ENCODE results near the gene NCAN. TPM values are rescaled to one million over a fixed set of nuclear protein-coding genes. Genes with fewer than 3 reads are reported as not detected.

The NCAN gene
- total RNA-seq, 1 experiment from 2014 or later = 3.0 TPM

- H3K27me3 Mint-ChIP-seq (ENCODE audit: low read depth) = peaks cover 29% of the 10 kb centered on the region
- ATAC-seq = no peak
- H3K4me1 Mint-ChIP-seq = no peaks in the 10 kb centered on the region
- ChIA-PET POLR2A (no interaction called here), CTCF (interaction anchor here (1.0 to 1.5 kb wide), 2 partner anchors 15 to 102 kb away, joined by 4 read pairs; no protein-coding TSS in a partner anchor)
- DNase-seq (ENCODE audit: low spot score) = no peak
- peaks cover 9% of the 10 kb centered on the region for H3K9me3 Mint-ChIP-seq
- H3K27ac Mint-ChIP-seq = no peak overlapping the region
- peaks cover 4% of the 10 kb centered on the region for H3K36me3 Mint-ChIP-seq
- no peak overlapping the region for H3K4me3 Mint-ChIP-seq
- no peak for TF ChIP-seq FOXK1 (CRISPR knock-in tag; IDR thresholded peaks at IDR 0.05)
- TF ChIP-seq NR1H2 (CRISPR knock-in tag; IDR thresholded peaks at IDR 0.05) = no peak
- no peak for TF ChIP-seq AFF4 (CRISPR knock-in tag; IDR thresholded peaks at IDR 0.05; ENCODE audit: borderline replicate concordance)
- TF ChIP-seq ZNF263 (CRISPR knock-in tag; IDR thresholded peaks at IDR 0.05; ENCODE audit: low read depth) = no peak
- TF ChIP-seq CREM (CRISPR knock-in tag; IDR thresholded peaks at IDR 0.05) = no peak
- no peak for TF ChIP-seq NFATC4 (CRISPR knock-in tag; IDR thresholded peaks at IDR 0.05)
- TF ChIP-seq, protein P1, sequence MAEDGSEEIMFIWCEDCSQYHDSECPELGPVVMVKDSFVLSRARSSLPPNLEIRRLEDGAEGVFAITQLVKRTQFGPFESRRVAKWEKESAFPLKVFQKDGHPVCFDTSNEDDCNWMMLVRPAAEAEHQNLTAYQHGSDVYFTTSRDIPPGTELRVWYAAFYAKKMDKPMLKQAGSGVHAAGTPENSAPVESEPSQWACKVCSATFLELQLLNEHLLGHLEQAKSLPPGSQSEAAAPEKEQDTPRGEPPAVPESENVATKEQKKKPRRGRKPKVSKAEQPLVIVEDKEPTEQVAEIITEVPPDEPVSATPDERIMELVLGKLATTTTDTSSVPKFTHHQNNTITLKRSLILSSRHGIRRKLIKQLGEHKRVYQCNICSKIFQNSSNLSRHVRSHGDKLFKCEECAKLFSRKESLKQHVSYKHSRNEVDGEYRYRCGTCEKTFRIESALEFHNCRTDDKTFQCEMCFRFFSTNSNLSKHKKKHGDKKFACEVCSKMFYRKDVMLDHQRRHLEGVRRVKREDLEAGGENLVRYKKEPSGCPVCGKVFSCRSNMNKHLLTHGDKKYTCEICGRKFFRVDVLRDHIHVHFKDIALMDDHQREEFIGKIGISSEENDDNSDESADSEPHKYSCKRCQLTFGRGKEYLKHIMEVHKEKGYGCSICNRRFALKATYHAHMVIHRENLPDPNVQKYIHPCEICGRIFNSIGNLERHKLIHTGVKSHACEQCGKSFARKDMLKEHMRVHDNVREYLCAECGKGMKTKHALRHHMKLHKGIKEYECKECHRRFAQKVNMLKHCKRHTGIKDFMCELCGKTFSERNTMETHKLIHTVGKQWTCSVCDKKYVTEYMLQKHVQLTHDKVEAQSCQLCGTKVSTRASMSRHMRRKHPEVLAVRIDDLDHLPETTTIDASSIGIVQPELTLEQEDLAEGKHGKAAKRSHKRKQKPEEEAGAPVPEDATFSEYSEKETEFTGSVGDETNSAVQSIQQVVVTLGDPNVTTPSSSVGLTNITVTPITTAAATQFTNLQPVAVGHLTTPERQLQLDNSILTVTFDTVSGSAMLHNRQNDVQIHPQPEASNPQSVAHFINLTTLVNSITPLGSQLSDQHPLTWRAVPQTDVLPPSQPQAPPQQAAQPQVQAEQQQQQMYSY (CRISPR knock-in tag; IDR thresholded peaks at IDR 0.05) = no peak
- no peak for TF ChIP-seq NFE2L1 (CRISPR knock-in tag; IDR thresholded peaks at IDR 0.05)
- TF ChIP-seq TEAD1 (CRISPR knock-in tag; IDR thresholded peaks at IDR 0.05) = no peak
These were observed 28.7 kb downstream of the NCAN start for GRCh38 chr19:19240476-19240875.

GRCh38 chr19:19250196-19250801, 38.5 kb downstream of the NCAN start:
- ChIA-PET POLR2A (no interaction called here), CTCF (interaction anchor here (1.6 kb wide), 1 partner anchor 25 kb away, joined by 5 read pairs; no protein-coding TSS in a partner anchor)
- H3K27ac Mint-ChIP-seq = no peak overlapping the region
- no peak for ATAC-seq
- no peaks in the 10 kb centered on the region for H3K36me3 Mint-ChIP-seq
- no peaks in the 10 kb centered on the region for H3K9me3 Mint-ChIP-seq
- TF ChIP-seq NFATC4 (CRISPR knock-in tag; IDR thresholded peaks at IDR 0.05) = no peak
- no peak for TF ChIP-seq CTCF (IDR thresholded peaks at IDR 0.05)
- TF ChIP-seq, protein P2, sequence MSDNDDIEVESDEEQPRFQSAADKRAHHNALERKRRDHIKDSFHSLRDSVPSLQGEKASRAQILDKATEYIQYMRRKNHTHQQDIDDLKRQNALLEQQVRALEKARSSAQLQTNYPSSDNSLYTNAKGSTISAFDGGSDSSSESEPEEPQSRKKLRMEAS (CRISPR knock-in tag; IDR thresholded peaks at IDR 0.05) = no peak
- TF ChIP-seq GTF2I (CRISPR knock-in tag; conservative IDR thresholded peaks at IDR 0.05) = no peak
- no peak for TF ChIP-seq HMGA2 (CRISPR knock-in tag; IDR thresholded peaks at IDR 0.05)
- no peak for TF ChIP-seq ZNF416 (CRISPR knock-in tag; IDR thresholded peaks at IDR 0.05)
- DNase-seq (ENCODE audit: low spot score) = no peak
- H3K4me3 Mint-ChIP-seq = no peak overlapping the region
- H3K27me3 Mint-ChIP-seq (ENCODE audit: low read depth) = peaks cover 65% of the 10 kb centered on the region
- no peaks in the 10 kb centered on the region for H3K4me1 Mint-ChIP-seq
